Lower leg skin (tissue), 3 donors: ENCODE data around the gene AKAP8L.

Experiments
- CTCF ChIP-seq, 3 donors: fragments of 450-650 bp; IDR thresholded peaks; one replicate each; pipeline ENCODE4 v1.5.1; 2016; ENCODE audit warnings: antibody characterized with exemption in 3 of 3, mild to moderate bottlenecking in 3 of 3, moderate library complexity in 2 of 3
- POLR2A ChIP-seq, 2 donors: fragments of 450-650 bp; IDR thresholded peaks; one replicate each; pipeline ENCODE4 v1.6.1; 2016 to 2017; ENCODE audit warnings: antibody characterized with exemption in 2 of 2, mild to moderate bottlenecking in 1 of 2, moderate library complexity in 1 of 2

- no peak for TF ChIP-seq CTCF (IDR thresholded peaks at IDR 0.05)
- TF ChIP-seq POLR2A (IDR thresholded peaks at IDR 0.05), result no peak
These were observed 25.1 kb upstream of the AKAP8L start for GRCh38 chr19:15443838-15444237.
